ENCODE measurements around the gene IKBKE.
A peak's percentile ranks its signal among the peaks of the same experiment; 100 is the strongest.

Gene IKBKE

DNA sequence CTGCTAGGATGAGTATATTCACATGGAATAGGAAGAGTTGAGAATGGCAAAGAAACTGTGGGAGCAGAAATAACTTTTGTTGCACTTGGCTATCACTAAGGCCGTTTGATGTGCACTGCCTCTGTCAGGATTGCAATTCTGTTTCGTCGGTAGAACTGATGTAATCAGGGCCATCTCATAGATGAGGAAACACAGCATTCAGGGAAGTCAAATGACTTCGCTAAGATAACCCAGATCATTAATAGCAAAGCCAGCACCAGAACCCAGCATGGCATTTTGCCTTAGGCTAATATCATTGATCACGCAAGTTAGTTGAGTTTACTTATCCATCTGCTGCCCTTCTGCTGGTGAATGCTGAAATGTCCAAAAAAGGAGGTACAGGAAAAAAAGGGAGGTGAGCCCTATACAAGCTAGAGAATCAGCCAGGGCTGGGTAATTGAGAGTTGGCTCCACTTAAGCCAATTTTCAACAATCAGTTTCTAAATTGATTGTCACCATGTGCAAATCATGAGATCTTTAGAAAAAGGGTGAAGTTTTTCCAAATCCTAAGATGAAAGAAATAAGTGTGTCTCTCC, 44.6 kb downstream of the IKBKE start:
- no peak for DNase-seq

DNA sequence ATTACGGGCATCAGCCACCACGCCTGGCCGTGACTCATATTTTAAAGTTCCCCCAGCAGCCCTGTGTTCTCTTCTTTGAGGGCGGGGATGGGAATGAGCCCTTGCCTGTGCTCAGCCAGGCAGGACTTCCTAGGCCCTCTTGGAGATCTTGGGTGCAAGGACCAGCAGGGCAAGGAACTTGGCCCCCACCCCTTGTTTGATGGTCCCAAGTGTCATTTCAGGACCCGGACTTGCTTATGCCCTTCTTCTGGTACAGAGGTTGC, 46.4 kb downstream of the IKBKE start:
- no peak for DNase-seq

DNA sequence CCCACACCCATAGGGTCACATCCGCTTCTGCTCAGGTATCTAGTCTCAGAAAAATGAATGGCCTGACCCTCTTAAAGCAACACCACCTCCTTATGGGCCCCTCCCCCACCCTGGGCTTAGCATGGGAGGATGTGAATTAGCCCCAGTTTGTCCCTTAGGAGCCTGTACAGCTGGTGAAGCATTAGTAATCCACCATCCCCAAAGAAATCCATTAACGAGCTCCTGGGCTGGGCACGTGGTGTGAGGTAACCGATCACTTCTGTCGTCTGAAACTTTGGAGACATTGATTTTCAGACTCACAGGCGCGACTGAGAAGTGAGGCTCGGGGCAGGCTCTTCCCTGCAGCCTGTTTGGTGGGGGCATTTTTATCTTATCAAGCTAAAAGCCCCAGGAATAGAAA, 47.5 kb downstream of the IKBKE start:
- no peak for DNase-seq

DNA sequence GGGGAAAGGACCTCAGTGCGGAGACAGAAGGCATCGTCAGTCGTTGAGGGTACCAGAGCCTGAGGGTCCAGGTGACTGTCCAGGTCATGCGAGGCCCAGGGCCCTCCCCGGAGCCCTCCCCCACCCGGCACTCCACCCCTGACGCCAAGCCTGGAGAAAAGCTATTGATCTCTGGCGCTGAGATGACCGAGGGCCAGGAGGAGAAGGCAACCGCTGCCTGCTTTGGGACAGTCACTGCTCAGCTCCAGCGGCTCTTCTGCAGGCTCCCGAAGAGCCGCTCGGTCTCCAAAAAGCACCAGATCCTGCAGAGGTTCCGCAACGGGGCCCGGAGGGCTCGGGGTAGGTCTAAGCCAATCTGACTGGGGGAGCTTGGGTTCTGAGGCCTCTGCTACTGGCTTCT, 47.9 kb downstream of the IKBKE start:
- no peak for DNase-seq

DNA sequence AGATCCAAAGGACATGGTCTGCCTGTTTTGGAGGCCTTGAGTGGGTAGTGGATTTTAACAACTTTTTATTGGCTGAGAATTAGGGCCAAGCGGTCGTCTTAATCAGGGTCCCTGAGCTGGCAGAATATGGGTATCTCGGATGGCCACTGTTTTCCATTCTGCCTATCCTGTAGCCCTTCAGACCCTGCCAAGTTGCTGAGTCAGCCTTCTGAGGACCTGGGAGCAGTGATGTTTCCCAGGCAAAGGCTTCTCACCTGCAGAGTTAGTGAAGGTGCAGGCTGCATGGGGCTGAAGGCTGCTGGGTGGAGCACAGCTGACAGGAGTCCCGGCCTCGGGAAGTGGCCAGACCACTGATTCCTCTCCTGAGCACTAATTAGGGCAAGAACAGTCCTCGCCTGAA, 48.5 kb downstream of the IKBKE start:
- no peak for DNase-seq

DNA sequence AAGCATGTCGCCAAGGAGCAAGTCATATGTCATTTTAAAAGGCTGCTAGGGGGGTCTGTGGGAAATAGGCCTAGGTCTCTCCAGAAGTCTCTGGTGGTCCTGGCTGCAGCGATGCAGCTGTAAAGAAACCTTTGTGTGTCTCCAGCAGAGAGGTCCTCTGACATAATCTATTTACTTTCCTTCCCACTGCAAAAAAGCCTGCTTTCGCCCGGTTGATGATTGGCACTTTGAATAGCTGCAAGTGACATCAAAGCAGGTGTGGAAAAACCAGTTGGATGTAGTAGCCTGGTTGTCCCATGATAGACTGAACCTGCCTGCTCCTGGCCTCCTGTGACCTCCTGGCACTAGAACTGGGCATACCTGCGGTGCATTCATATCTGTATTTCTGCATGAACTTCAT, 50.9 kb downstream of the IKBKE start:
- no peak for DNase-seq

DNA sequence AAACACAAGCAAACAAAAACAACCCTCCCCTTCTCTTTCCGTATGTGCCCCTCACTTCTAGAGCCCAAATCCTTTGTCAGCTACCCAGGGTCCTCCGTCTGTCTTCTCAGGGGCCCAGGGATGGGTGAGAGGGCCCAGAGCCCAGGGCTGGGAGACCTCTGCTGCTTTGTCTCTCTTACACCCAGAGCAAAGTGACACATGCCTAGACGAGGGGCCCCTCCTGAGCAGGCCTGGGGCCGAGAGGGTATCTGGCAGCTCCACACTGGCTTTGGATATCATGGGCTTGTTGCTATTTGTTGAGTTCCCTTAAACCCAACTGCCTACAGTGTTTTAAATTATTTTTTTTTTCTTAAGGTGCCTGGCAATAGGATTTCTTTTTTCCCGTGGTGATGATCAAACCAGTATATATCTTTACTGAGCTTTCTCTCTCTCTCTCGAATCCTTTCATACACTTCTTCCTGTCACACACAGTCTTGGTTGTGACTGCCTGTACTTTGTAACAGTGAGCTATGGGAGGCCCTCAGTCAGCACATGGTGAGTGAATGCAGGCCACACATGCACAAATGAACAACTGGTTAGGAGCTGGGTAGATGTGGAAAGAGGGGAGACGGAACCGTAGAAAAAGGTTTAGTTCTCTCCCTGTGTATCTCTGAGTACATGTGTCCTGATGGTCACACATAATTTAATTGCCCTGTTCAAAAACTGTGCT, 51.6 kb downstream of the IKBKE start:
- DNase-seq = no peak

DNA sequence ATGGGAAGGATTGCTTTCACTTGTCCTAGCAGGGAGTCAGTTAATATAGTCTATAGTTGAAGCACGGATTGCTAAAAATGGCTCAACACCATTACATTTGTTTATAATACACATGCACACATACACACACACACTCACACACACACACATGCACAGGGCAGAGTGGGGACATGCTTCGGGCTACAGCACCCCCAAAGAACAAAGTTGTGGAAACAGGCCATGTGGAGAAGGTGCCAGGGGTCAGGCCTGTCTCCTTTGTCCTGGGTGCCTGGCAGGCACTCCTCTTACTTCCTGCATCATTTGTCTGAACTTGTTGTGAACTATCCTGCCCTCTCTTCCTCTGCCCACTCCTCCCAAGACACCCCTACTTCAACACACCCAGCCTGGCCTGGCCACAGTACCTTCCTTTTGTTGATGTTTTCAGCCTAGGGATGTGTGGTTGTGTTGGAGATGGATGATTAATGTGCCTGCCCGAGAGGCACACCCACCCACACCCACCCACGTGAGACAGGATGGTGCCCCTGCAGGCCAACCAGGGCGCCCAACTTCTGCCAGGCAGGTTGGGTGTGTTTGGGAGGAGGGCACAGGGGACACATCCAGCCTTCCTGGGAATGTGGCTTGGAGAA, 54.6 kb downstream of the IKBKE start:
- no peak for DNase-seq

DNA sequence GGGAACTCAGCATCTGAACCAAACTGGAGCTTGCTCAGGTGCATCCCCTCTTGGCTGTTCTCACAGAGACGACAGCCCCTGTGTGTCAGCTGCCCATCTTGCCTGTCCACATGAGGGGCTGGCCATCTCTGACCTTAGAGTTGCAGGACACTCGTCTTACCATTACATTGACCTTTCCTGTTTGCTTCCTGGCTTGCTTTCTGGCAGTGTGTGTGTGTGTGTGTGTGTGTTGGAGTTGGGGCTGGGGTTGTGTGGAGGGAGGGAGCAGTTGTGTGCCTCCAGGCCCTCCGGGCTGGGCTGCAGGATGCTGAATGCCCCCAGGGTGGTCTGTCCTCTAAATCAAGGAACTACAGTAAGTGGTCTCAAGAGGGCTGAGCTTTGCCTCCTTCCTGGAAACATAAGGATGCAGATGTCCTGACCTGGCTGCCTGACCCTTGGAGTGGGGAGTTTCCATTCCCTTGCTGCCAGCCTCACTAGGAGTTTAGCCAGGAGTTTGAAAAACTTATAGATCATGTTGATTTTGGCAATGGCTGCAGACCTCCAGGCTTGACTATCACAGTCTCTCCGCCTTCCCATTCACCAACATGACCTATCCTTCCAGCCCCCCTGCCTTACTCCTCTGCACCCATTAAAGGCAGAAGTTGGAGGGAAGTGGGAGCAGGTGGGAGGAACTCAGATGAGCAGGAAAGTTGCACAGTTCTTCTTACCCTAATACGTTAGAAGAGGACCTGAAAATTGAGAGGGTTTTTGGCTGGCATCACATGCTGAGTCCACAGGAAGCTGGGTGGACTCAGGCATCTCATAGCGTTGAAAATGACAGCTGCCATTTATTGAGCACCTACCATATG, 56.0 kb downstream of the IKBKE start:
- DNase-seq = no peak

DNA sequence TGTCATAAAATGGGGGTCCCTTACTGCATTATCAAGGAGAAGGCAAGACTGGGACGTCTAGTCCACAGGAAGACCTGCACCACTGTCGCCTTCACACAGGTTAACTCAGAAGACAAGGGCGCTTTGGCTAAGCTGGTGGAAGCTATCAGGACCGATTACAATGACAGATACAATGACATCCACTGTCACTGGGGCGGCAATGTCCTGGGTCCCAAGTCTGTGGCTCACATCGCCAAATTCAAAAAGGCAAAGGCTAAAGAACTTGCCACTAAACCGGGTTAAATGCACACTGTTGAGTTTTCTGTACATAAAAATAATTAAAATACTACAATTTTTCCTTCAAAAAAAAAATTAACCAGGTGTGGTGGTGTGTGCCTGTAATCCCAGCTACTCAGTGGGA, 59.1 kb downstream of the IKBKE start:
- no peak for DNase-seq

DNA sequence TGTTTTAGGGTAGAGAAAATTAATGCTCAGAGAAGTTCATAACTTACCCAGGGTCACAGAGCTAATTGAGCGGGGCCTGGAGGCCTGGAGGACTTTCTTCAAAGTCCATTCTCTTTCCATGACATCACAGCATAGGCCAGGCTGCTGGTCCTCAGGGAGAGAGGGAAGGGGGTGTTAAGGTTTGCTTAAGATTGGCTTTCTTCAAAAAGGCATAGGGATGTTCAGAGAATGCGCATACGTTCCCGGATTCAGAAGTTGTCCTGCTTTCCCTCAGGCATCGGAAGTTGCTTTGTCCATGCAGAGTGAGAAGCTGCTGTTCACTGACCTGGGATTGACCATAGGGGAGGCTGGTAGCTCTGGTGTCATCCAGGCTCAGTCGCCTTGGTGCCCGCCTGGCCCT, 62.1 kb downstream of the IKBKE start:
- no peak for DNase-seq

DNA sequence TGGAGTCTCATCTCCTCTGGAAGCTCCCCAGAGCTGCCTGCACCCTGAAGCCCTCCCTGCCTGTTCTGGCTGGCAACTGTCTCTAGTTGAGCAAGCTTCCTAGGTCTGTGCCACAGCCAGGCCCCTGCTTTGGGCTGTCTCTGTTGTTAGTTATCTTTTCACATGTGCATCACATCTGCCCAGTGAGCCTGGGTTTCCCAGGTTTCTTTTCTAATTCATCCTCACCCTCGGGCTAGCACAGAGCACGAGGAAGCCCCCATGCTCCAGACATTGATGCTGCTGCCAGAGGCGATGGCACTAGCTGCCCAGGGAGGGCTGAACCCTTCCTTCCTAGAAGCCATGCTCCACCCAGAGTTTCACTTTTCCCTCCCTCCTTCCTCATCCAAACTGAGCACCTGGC, 64.3 kb downstream of the IKBKE start:
- DNase-seq = peak; percentile 9

DNA sequence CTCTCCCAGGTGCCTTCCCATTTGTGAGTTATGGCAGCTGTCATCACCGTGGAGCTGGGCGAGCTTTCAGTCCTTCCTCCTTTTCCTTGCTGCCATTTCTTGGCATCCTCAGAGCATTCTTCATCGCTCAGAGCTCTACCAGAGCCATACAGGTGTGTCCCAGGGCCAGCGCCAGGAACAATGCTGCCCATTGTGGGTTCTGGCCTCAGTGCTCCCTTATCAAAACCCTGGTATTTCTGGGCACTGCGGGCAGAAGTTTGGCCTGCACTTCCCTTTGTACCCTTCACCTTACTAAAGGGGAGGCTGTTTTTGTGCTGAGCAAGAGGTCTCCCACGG, 65.5 kb downstream of the IKBKE start:
- no peak for DNase-seq

DNA sequence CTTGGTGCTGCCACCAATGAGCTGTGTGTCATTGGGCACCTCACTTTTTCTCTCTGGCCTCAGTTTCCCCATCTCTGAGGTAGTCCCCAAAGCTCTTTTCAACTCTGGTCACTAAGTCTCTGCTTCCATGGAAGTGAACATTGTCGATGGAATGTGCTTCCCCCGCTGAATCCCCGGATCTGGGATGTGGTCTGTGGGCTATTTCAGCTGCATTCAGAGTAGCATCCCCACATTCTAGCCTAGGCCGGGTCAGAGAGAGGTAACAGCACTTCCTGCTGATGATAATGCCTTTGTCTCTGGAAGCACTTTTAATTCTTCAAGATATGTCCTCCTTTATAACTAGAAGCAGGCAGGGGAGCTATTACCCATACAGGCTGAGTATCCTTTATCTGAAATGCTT, 66.9 kb downstream of the IKBKE start:
- no peak for DNase-seq

DNA sequence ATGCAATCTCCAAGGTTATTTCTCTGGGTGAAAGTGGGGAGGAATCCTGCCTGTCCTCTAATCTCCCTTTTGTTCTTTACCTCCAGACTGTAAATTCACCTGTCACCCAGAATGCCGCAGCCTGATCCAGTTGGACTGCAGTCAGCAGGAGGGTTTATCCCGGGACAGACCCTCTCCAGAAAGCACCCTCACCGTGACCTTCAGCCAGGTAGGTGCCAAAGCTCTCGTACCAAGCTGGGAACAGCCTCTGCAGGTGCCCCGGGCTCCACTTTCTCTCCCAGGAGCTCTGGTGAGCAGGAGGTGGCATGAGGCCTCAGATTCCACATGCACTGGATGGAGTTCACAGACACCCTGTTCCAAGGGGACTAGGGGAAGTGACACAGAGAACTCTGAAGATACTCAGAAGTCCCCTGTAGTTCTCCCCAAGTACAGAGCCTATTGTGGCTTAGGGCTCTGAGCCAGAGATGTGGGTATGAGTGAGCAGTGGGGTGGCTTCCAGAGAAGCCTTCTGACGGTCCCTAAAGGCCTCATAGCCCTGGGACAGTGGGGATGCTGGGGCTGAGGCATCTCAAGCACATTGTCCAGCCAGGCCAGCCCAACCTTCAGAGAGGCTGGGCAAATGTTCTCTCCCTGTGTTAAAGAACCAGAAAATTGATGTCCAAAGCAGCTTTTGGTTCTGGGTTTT, 68.0 kb downstream of the IKBKE start:
- DNase-seq = no peak

DNA sequence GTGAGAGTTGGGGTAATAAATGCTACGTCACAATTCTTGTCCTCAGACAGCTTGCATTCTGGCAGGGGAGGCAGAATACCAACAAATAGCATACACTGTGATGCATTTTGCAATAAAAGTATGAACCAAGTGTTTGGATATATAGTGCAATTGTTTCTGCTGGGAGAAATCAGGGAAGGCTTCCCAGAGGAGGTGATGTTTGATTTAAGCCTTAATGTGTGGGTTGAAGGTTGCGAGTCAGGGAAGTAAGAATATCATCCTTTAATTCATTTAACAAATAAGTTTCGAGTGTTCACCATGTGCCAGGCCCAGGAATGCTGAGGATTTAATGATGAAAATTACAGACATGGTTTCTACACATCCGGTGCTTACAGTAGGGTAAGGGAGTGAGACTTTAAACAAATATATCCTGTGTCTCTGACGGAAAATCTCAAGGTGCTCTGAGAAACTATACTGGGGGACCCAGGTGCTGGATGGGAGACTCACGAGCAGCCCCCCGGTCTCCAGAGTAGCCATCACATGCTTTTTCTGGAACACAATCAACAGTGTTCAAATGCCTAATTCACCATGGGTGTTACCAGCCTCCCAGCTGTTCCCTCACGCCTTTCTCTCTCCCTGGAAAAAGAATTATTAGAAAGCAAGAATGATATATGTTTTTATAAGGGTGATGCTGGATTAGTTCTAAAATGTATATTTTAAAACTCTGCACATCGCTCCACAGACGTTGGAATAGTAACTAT, 68.8 kb downstream of the IKBKE start:
- DNase-seq = peak; percentile 21

DNA sequence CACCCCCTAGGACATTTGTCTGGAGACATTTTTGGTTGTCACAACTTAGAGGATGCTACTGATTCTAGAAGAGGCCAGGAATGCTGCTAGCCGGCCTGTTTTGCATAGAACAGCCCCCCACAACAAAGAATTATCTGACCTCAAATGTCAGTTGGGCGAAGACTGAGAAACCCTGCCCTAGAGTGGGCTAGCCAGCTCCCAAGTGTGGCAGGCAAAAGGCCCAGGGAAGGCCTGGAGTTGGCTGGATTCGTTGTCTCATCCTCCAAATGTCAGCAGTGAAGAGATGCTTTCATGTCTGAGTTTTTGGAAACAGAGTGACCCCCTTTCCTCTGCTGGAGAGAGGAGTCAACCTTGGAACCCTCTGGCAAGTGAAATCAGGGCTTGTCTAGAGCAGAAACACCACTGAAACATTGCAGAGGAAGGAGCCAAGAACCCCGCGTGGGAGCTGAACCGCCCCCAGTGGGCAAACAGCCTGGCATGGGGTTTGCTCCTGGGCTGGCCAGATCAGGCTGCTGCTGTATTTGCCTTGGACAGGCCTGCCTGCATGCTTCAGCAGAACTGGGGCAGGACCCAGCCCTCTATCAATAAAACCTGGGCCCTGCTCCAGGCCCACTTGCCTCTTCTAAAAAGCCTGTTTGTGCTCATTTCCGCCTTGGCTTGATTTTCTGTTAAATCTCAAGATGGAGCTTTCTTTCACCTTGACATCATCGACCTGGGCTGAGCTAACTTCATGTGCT, 69.9 kb downstream of the IKBKE start:
- DNase-seq = peak; percentile 82

DNA sequence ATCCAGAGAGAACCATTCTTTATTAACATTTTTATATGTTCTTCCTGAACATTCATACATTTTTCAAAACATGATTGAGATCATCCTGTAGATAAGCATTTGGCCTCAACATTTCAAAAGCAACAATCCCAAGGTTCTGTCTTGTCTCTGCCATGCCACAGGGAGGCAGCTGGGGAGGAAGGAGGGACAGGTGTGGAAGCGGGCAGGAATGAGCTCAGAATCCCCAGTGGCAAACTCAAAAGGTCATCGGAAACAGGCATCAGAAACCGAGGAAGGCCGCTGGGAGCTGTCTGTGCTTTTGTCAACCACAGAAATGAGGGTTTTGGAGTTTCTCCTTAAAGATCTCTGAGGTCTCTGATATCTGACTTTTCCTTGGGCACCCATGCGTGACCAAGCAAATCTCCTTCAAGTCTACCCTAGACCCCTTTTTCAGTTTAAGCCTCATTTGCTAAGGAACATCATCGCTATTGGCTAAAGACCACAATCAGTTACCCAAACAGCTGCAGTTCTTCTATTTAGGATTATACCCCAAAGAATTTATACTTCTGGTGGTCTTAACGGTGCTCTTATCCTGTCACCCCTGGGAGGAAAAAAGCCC, 71.1 kb downstream of the IKBKE start:
- no peak for DNase-seq

DNA sequence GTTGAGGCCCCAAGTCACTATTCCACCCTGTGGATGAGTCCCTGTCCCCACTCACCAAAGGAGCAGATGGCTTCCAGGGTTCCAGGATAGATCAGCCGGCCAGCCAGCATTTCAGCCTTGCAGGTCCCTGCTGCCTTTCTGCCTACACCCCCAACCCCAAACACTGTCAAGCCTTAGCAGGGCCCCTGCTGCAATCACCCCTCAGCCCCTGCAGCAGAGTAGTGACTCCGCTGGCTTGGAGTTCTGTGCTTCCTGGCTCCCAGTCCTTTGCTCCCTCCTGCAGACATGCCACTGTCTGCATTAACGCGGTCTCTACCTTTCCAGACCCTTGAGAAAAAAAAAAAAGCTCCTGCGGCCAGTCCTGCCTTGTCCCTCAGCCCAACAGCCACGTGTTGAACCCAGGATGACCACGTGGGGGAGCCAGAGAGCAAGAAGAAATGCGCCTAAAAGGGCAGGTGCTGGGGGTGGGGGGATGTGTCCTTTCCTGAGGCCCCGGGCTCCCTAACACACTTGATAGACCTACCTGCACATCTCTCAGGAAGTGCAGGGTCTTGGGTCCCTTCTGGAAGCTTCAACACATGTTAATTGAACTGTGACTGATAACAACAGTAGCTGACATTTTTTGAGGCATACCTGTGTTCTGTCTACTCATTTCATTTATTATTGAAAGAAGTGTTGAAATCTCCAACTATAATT, 74.4 kb downstream of the IKBKE start:
- DNase-seq = peak; percentile 79

DNA sequence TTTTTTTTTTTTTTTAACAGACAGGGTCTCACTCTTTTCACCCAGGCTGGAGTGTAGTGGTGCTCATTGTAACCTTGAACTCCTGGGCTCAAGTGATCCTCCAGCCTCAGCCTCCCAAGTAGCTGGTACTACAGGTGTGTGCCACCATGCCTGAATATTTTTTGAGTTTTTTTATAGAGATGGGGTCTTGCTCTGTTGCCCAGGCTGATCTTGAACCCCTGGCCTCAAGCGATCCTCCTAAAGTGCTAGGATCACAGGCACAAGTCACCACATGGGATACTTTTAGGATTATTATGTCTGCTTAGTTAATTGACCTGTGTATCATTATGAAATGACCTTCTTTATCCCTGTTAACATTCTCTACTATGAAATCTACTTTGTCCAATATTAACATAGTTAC, 75.1 kb downstream of the IKBKE start:
- no peak for DNase-seq

Data from femur (tissue), 1 donor.